Measurements from ENCODE around the gene FLNB.

GRCh38 chr3:58161435-58162398, 153.5 kb downstream of the FLNB start:
- TF ChIP-seq CTCF (IDR thresholded peaks at IDR 0.05) (no peak), EZH2 (IDR thresholded peaks at IDR 0.05) (no peak)
